Measurements from ENCODE around the gene AP2A2.

Gene AP2A2

DNA sequence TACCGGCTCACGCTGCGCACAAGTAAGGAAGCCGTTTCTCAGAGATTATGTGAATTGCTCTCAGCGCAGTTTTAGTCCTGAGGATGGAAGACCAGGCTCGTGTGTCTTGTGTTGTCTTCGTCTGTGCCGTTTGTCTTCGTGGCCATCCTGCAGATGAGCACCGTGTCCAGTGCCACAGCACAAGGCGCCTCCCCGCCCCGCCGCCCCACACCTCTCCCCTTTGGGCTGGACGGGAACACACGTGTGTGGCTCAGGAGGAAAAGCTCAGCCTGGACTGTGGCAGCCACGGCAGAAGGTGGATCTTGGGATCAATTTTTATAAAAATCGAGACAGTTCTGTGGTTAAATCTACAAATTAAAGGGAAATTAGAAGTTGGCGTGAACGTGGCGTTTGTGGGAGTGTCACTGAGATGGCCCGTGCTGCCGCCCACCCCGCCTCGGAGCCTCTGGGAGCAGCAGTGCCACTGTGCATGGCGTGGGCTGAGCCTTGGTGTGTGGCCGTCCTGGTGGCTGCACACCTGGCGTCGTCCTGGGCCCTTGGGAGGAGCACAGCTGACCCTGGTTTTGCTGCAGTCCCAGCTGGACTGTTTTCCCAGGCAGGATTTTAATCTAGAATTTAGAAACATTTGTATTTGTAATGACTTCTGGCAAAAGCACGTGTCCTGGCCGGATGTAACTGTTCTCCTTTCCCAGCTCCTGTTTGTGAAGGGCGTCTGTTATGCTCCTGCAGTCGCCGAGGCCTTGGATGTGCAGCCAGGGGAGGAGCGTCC, 85.1 kb downstream of the AP2A2 start:
- H3K4me3 ChIP-seq (ENCODE audit: low read depth, low read length) = no peak overlapping the region
- no peaks in the 10 kb centered on the region for H3K27me3 ChIP-seq (ENCODE audit: insufficient read depth, low read depth, severe bottlenecking)
- no peak for DNase-seq
- TF ChIP-seq, protein P1, sequence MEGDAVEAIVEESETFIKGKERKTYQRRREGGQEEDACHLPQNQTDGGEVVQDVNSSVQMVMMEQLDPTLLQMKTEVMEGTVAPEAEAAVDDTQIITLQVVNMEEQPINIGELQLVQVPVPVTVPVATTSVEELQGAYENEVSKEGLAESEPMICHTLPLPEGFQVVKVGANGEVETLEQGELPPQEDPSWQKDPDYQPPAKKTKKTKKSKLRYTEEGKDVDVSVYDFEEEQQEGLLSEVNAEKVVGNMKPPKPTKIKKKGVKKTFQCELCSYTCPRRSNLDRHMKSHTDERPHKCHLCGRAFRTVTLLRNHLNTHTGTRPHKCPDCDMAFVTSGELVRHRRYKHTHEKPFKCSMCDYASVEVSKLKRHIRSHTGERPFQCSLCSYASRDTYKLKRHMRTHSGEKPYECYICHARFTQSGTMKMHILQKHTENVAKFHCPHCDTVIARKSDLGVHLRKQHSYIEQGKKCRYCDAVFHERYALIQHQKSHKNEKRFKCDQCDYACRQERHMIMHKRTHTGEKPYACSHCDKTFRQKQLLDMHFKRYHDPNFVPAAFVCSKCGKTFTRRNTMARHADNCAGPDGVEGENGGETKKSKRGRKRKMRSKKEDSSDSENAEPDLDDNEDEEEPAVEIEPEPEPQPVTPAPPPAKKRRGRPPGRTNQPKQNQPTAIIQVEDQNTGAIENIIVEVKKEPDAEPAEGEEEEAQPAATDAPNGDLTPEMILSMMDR (IDR thresholded peaks at IDR 0.05; ENCODE audit: low read depth, low read length) = no peak
- H3K36me3 ChIP-seq = peaks cover 42% of the 10 kb centered on the region
- no peaks in the 10 kb centered on the region for H3K9me3 ChIP-seq (ENCODE audit: severe bottlenecking)
- H3K27ac ChIP-seq = no peak overlapping the region

DNA sequence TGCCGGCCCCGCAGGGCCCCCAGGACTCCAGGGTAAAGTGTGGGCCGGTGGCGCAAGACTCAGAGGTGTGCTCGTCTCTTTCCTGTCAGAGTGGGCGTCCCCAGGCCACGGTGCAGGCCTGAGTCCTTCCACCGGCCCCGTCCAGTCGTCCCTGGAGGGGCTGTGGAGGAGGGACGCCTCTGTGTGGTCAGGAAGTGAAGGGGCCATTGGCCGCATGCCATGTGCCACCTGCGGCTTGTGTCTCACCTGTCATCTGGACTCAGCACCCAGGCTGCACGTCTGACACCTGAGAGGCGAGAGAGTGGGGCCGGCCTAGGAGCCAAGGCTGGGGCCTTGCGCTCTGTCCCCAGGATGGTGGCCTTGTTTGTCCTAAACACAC, 85.6 kb downstream of the AP2A2 start:
- H3K27ac ChIP-seq = no peak overlapping the region
- DNase-seq = no peak
- no peak overlapping the region for H3K4me3 ChIP-seq (ENCODE audit: low read depth, low read length)
- H3K27me3 ChIP-seq (ENCODE audit: insufficient read depth, low read depth, severe bottlenecking) = no peaks in the 10 kb centered on the region
- no peaks in the 10 kb centered on the region for H3K9me3 ChIP-seq (ENCODE audit: severe bottlenecking)
- TF ChIP-seq, protein P1 (IDR thresholded peaks at IDR 0.05; ENCODE audit: low read depth, low read length) = no peak
- H3K36me3 ChIP-seq = peaks cover 40% of the 10 kb centered on the region

DNA sequence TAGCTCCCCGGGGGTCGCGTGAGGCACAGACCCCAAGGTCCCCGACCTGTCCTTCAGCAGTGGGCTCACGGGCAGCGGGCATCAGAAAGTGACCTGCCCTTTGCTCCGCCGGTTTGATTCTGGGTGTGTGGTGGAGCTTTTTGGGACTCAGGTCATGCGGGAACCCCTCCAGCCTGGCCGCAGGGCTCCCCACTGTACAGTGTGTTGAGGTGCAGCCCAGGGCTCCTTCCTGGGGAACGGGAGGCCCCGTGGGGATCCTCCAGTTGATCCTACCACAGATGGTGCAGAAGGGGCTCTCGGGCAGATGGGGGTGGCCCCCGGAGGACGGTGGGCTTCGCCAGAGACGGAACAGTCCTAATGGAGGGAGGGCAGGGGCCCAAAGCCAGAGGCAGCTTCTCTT, 86.6 kb downstream of the AP2A2 start:
- H3K9me3 ChIP-seq (ENCODE audit: severe bottlenecking) = no peaks in the 10 kb centered on the region
- TF ChIP-seq, protein P1 (IDR thresholded peaks at IDR 0.05; ENCODE audit: low read depth, low read length) = no peak
- peaks cover 35% of the 10 kb centered on the region for H3K36me3 ChIP-seq
- no peak overlapping the region for H3K4me3 ChIP-seq (ENCODE audit: low read depth, low read length)
- H3K27ac ChIP-seq = no peak overlapping the region
- H3K27me3 ChIP-seq (ENCODE audit: insufficient read depth, low read depth, severe bottlenecking) = no peaks in the 10 kb centered on the region
- DNase-seq = no peak

DNA sequence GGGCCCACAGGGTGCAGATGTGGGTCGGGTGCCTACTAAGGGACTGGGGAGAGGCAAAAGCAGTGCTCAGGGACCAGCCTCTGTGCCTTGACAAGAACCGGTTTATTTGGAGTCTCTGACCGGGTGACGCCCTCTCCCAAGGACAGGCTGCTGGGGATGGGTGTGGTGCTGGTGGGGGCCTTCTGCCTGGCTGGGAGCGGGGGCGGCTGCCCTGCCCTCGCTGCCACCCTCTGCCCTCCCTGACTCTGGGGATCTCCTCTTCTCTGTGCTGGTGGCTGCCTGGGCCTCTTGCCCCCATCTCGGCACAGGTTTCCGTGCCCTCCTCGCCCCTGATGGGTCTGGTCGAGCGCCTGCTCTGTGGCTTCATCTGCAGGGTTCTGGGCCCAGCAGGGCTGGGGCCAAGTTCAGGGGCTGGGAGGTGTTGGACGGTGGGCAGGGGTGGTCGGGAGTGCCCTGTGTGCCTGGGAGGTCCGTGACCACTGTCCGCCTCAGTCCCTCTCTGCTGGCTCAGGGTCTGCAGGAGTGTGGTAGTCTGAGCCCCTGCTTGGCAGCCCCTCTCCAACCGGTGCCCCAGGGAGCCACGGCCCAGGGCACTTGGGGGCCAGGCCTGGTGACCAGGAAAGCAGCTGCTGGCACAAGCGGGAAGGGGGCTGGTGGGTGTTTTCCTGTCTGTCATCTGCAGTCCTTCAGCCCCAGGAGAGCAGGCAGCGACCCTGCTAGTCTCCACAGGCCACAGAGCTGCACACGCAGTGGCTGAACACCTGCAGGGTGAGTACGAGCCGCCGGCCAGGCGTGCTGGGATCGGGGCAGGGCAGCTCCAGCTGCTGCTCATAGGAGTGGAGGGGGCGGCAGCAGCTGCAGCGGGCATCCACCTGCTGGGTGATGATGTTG, 87.3 kb downstream of the AP2A2 start:
- Histone ChIP-seq H3K9me3 (ENCODE audit: severe bottlenecking) (no peaks in the 10 kb centered on the region), H3K36me3 (peaks cover 28% of the 10 kb centered on the region), H3K27me3 (ENCODE audit: insufficient read depth, low read depth, severe bottlenecking) (no peaks in the 10 kb centered on the region), H3K4me3 (ENCODE audit: low read depth, low read length) (no peak overlapping the region), H3K27ac (no peak overlapping the region)
- DNase-seq = no peak
- TF ChIP-seq, protein P1 (IDR thresholded peaks at IDR 0.05; ENCODE audit: low read depth, low read length) = no peak

DNA sequence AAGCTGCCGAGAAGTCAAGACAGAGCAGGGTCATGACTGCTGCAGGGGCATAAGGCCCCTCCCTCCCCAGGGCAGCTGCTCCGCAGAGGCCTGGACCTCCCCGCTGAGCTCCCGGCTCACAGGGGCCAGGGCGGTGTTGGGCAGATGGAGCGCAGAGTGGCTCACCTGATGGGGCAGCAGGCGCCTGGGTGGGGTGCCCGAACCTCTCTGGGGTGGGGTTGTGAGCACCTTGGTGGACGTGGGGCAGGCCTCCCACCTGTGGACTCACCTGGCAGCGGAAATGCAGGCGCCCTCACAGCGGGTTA, 87.9 kb downstream of the AP2A2 start:
- H3K4me3 ChIP-seq (ENCODE audit: low read depth, low read length) = no peak overlapping the region
- TF ChIP-seq, protein P1 (IDR thresholded peaks at IDR 0.05; ENCODE audit: low read depth, low read length) = no peak
- H3K27ac ChIP-seq = no peak overlapping the region
- no peak for DNase-seq
- no peaks in the 10 kb centered on the region for H3K27me3 ChIP-seq (ENCODE audit: insufficient read depth, low read depth, severe bottlenecking)
- peaks cover 23% of the 10 kb centered on the region for H3K36me3 ChIP-seq
- no peaks in the 10 kb centered on the region for H3K9me3 ChIP-seq (ENCODE audit: severe bottlenecking)

Data from WERI-Rb-1 (cell line).